GM21423 (cell line): Measurements from ENCODE around the gene CD164.
A peak's percentile ranks its signal among the peaks of the same experiment; 100 is the strongest.
"Not testable (repeated sequence)": the region's sequence is repeated elsewhere in the genome, so short reads cannot be mapped to it uniquely, and the experiment has no call there.

Experiments used
- ATAC-seq: cut with Tn5 transposase; IDR thresholded peaks from one replicate; pipeline ENCODE4 v1.9.1; 2021; ENCODE audit warnings: mild to moderate bottlenecking, moderate library complexity; ENCODE audit not compliant: unreplicated experiment

The CD164 gene

GRCh38 chr6:109377717-109378116 is 4.5 kb downstream of the CD164 start:
- no peak for ATAC-seq

- ATAC-seq, result no peak
Observed at GRCh38 chr6:109374326-109374892, 7.9 kb downstream of the CD164 start.

- ATAC-seq, result peak; percentile 92
Observed at GRCh38 chr6:109373762-109374161, 8.5 kb downstream of the CD164 start.

GRCh38 chr6:109373331-109373730 is 8.9 kb downstream of the CD164 start:
- ATAC-seq, result peak; percentile 6

GRCh38 chr6:109372130-109372529 is 10.1 kb downstream of the CD164 start:
- ATAC-seq, result no peak

GRCh38 chr6:109370792-109371191 is 11.5 kb downstream of the CD164 start:
- ATAC-seq, result no peak

GRCh38 chr6:109370336-109370735 is 11.9 kb downstream of the CD164 start:
- ATAC-seq, result no peak

GRCh38 chr6:109369728-109370127 is 12.5 kb downstream of the CD164 start:
- no peak for ATAC-seq

- ATAC-seq, result not testable (repeated sequence)
Observed at GRCh38 chr6:109364382-109365078, 17.7 kb downstream of the CD164 start.

GRCh38 chr6:109363753-109364152 is 18.5 kb downstream of the CD164 start:
- ATAC-seq, result no peak

- no peak for ATAC-seq
Observed at GRCh38 chr6:109362102-109362884, 20.0 kb downstream of the CD164 start.

GRCh38 chr6:109360791-109361190 is 21.5 kb downstream of the CD164 start:
- ATAC-seq, result no peak

- no peak for ATAC-seq
Observed at GRCh38 chr6:109360281-109360680, 22.0 kb downstream of the CD164 start.

- no peak for ATAC-seq
Observed at GRCh38 chr6:109359248-109359647, 23.0 kb downstream of the CD164 start.

GRCh38 chr6:109358204-109358603 is 24.1 kb downstream of the CD164 start:
- no peak for ATAC-seq

GRCh38 chr6:109356237-109356636 is 26.0 kb downstream of the CD164 start:
- no peak for ATAC-seq

GRCh38 chr6:109351231-109352130 is 30.8 kb downstream of the CD164 start:
- no peak for ATAC-seq

GRCh38 chr6:109349419-109349987 is 32.8 kb downstream of the CD164 start:
- no peak for ATAC-seq

GRCh38 chr6:109348226-109348625 is 34.0 kb downstream of the CD164 start:
- ATAC-seq, result no peak

- no peak for ATAC-seq
Observed at GRCh38 chr6:109347779-109348178, 34.5 kb downstream of the CD164 start.

GRCh38 chr6:109345986-109346385 is 36.3 kb downstream of the CD164 start:
- ATAC-seq, result no peak
